GM23248 (cell line): ENCODE measurements around the gene IGF2BP2.

Source experiments
- EZH2 ChIP-seq: fragments of 200-600 bp; sonication (generic); IDR thresholded peaks from 2 replicates; pipeline ENCODE4 v1.6.1; 2018; ENCODE audit warnings: antibody characterized with exemption, mild to moderate bottlenecking; ENCODE audit not compliant: insufficient read depth, poor library complexity, severe bottlenecking
- EZH2phosphoT487 ChIP-seq: fragments of 200-600 bp; sonication (generic); IDR thresholded peaks from 2 replicates; pipeline ENCODE4 v1.6.1; 2018; ENCODE audit warnings: antibody characterized with exemption, moderate library complexity, mild to moderate bottlenecking, low read depth; ENCODE audit not compliant: insufficient read depth

- TF ChIP-seq EZH2 (no peak), EZH2phosphoT487 (no peak)
These were observed 31.8 kb upstream of the IGF2BP2 start for GRCh38 chr3:185856652-185857051.
